ENCODE measurements around the gene A2M.

The A2M gene

DNA sequence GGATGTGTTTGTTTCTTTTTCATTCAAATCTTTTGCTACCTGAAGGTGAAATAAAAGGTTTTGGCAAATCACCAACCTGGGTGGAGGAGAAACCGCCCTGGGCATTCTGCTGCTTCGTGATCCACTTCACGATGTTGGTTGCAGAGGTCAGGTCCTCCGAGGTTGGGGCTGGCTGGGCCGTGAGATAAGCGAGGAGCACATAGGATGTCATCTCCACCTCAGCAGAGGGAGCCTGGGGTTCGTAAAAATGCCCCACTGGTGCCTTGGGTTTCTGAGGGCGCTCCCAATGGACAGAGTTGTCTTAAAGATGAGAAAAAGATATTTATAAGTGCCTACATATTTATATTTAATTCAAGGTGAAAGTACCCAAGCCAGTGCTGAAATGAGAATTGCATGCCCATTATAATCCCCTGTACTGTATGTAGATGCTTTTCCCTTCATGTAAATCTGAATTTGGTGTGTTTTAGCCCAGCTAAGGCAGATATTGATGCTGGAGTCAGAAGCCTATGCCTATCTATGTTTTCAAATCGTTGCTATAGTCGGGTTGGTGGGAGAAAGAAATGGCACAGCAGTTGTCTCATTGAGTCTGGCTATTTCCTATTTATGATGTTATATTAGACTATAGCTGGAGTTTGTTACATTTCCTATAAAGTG lies 41.1 kb downstream of the A2M start:
- DNase-seq (ENCODE audit: low spot score) (no peak), FAIRE-seq (no peak)

DNA sequence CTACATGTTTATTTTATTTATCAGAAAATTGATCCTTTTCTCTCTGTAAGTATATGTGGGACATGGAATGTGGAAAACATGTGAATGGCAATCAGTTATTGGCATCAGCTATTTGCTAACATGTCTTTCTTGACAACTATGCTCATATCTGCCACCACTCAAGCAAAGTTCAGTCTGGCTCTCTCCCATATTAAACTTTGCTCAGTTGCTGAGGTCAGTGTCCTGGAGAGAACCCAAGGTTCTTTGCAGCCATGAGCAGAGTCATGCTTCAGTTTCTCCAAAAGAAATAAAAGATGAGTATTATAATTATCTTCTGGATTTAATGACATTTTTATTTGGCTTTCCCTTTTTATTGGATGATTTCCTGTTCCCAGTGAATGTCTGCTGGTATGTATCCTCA lies 42.6 kb downstream of the A2M start:
- FAIRE-seq = no peak
- no peak for DNase-seq (ENCODE audit: low spot score)

DNA sequence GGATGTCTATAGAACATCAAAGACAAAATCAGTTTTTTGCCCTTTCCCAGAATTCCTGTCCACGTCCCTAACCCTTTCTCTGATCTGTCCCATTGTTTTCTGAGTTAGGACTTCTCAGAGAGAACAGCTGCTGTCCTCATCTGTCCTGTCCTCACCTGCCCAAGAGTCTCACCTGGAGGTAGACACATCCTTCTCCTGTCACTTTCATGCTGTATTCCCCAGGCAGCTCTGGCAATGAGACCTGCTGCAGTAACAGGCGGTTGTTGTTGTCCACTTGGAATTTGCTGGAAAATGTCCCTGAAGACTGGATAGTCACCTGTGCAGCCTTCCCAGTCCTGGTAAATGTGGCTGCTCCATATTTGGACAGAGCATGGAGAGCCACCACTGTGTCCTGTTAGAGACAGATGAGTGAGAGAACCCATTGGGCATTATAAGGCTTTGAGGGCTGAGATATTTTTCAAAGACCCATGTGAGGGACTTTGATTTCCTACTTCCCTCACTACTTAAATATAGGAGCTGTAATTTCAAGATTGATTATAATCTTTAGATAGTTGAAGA lies 43.2 kb downstream of the A2M start:
- no peak for DNase-seq (ENCODE audit: low spot score)
- FAIRE-seq = no peak

DNA sequence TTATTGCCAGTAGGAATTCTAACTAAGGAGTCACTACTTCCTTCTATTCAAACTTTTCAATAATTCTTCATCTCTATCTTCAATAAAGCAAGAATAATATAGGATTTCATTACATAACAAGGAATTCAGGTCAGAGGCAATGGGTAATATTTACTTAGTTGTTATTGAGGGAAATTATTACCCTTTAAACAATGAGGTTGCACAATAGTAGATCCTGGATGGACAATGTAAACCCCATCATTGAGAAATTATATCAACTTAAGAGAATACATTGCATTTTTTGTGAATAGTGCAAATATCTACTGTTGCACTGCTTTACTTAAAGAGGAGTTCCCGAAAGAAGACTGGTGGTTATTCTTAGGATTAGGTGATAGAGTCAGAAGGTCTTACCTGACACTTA lies 43.8 kb downstream of the A2M start:
- DNase-seq (ENCODE audit: low spot score) (no peak), FAIRE-seq (no peak)

DNA sequence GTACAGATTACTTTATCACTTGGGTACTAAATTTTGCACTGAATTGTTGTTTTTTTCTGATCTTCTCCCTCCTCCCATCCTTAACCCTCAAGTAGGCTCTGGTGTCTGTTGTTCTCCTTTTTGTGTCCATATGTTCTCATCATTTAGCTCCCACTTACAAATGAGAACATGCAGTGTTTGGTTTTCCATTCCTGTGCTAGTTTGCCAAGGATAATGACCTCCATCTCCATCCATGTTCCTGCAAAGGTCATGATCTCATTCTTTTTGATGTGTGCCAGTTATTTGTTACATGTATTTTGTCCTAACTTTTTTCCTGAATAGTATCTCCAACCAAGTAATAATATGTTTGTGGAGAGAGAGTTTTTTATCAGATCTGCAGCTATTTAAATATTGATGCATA lies 44.2 kb downstream of the A2M start:
- DNase-seq (ENCODE audit: low spot score) (no peak), FAIRE-seq (no peak)

DNA sequence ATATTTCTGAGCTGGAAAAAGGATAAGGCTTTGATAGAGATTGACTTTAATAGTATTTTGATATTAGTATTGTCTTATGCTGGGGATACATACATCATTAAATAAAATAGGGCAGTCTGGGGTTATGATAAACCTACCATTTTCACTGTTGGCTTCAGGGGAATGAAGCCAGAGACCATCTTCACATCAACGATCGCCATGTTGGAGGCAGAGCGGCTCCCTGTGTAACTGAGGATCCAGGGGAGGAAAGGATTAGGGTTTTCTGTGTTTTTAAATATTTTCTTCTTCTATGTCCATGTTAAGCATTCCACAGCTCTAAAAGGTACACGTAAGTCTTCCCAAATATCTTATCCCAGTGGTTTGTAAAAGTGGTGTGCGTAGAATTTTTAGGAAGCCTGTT lies 45.4 kb downstream of the A2M start:
- FAIRE-seq (no peak), DNase-seq (ENCODE audit: low spot score) (no peak)

DNA sequence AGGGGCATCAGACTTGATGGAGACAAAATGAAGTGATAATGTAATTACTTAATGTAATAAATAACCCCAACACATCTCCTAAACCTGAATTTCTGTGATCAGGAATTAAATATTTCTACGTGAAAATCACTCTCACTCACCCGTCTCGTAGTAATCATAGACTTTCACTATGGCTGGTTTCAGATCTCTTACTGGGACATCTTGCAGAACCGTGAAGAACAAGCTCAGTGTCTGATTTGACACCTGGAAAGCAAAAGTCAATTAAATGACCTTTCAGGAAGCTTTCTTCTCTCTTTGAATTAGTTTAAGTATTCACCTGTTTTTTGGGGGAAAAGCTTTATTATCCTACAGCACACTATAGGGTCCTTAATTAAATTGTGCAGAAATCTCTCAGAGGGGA lies 47.1 kb downstream of the A2M start:
- DNase-seq (ENCODE audit: low spot score) (no peak), FAIRE-seq (no peak)

DNA sequence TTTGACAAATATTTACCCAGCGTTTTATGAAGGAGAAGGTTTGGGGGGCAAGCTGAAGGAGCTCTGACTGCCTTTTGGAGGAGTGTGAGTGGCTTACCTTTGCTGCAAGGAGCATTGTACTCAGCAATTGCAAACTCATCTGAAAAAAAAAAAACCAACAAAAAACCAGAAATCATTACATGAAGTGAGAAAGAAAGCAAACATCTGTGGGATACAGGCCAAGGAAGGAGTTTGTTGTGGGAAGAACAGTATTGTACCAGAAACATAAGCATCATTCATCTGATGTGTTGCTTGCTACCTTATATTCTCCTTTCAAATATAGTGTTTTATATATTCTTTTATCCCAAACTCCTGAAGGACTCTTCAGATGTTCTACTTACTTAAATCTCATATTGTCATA lies 47.6 kb downstream of the A2M start:
- FAIRE-seq = no peak

DNA sequence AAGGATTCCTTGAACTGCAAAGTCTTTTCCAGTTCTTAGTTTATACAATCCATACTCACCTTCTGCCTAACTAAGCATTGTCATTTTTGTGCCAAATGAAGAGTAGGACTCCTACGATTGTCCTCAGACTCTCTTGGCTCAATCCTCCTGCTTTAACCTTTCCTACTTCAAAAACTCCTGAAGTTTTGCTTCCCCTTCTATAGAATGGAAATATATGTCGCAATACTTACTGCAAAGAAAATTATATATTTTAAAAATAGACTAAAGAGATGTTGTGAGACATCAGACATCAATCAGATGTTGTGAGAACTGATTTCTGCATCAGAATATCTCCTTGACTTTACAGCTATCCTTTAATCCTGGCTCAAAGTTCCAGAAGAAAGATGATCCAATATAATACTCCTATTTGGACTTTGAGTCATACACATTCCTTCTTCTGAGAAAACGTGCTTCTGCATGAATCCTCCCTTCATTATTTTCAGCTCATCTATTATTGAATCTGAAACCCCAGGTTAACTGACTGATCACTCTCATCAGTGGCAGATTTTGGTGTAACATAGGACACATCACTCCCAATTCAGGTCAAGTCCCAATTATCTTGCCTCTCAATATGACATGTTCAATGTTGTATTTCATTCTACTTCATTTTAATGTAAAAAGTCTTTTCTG lies 48.8 kb downstream of the A2M start:
- no peak for FAIRE-seq

More for the DNA sequence above, 47.6 kb downstream of the A2M start:
- no peak for DNase-seq (ENCODE audit: low spot score)

DNA sequence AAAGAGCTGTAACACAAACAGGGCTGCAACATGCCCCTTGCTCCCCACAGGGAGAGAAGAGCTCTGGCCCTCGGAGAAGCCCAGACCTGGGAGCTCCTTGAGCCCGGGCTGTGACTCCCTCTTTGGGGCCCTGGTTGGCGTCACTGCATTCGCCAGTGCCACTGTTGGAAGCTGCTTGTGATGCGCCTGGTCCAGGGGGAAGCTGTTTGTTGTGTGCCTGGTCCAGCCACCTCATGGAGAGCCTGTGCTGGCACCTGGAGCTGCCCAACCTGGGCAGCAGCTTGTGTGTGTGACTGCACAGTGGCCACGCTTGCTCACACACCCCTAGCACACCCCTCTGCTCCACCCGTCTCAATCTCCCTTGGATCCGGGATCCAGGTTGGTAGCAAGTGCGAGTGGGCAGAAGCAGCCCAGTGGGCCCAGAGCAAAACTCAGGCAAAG lies 49.5 kb downstream of the A2M start:
- FAIRE-seq = no peak

More for the DNA sequence above, 48.8 kb downstream of the A2M start:
- no peak for DNase-seq (ENCODE audit: low spot score)

DNA sequence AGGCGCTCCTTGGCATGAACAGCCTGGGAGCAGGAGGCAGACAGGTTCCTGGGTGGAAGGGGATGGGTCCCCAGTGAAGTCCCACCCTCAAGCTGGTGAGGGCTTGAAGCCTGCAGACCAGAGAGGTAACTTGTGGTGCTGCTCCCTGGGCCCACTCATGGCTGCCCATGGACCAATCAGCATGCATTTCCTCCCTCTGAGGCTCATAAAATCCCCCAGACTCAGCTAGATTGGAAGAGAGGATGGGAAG lies 50.2 kb downstream of the A2M start:
- FAIRE-seq = no peak

More for the DNA sequence above, 49.5 kb downstream of the A2M start:
- no peak for DNase-seq (ENCODE audit: low spot score)

DNA sequence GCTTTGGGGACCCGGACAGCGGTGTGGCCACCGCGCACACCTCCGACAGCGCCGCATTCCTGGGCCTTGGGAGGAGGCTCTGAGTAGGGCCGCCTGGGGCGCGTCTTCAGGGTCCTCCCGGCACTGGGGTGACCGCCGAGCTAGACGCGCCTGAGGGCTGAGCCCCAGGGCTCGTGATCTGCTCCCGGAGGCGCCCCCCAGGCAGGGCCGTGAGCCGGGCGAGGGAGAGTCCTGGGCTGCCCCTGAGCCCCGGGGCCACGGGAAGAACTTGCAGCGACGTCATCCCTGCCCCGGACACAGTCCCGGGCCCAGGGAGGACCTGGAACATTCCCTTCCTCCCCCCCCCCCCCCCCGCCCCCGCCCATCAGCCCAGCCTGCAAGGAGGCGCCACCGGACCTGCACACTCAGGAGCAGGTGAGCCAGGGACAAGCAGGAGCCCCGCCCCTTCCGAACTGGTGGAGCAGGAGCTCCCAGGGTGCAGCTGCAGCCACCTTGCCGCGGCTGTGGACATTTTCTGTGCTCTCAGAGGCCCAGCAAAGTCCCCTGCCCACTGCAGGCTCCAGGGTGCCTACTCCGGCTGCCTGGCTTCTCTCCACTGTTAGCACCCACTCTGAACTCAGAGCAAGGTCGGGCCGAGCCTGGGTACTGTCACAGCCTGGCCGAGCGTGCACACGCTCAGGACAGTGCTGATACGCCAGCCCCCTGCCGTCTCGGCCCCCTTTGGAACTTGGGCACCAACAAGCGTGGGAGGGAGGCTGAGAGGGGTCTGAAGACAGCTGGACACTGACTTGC lies 50.7 kb downstream of the A2M start:
- no peak for FAIRE-seq
- DNase-seq (ENCODE audit: low spot score) = no peak

More for the DNA sequence above, 50.2 kb downstream of the A2M start:
- DNase-seq (ENCODE audit: low spot score) = no peak

DNA sequence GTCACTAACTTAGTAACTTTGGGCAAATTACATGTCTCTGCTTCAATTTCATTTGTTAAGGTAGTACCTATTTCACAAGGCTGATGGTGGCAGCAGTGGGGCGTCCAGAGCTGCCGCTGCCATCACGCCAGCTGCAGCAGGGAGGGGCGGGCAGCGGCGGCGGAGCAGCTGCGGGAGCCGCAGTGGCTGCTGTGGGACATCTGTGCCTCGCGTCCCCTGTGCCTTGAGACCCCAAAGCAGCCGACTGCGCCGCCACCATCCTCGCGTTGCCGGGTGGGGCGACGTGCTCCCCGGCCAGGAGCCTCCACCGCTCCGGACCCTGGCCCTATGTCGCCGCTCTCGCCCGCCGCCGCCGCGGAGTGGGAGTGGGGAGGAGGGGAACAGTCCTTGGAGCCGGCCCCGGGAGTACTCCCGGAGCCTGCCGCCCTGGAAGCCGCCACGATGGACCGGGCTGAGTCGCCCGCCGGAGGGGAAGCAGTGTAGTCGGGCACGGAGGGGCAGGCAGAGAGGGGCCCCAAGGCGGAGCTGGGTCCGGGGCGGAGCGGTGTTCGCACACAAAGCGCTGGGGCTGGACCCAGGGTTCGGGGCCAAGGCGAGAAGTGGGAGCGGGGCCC lies 51.4 kb downstream of the A2M start:
- FAIRE-seq = no peak

DNA sequence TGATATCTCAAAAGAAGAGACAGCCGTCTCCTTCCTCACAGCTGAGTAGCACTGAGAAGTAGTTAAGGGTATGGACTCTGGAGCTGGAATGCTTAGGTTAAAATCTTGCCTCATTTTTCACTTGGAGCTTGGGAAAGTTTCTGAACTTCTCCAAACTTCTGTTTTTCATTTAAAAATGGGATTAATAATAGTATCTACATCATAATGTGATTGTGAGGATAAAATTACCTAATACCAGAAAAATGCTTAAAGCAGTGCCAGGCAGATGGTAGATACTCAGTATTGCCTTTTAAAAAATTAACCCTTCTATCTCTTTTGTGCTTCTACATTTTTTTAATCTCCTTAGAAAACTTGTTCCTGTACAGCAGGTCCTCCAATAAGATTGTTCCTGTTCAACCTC lies 63.1 kb downstream of the A2M start:
- no peak for FAIRE-seq
- no peak for DNase-seq (ENCODE audit: low spot score)

More for the DNA sequence above, 51.4 kb downstream of the A2M start:
- DNase-seq (ENCODE audit: low spot score) = no peak

DNA sequence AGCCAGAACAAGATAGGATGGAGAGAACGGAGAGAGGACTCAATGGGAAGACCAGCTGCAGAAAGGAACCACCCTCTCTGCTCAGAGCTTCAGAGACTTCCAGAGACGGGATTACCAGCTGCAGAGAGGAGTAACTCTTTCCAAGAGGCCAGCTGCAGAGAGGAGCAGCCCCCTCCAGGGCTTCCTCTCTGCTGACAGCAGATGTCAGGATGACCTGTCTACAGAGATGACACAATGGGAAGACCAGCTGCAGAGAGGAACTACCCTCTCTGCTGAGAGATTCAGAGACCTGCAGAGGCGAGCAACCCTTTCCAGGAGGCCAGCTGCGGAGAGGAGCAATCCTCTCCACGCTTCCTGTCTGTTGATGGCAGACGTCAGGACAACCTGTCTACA lies 64.6 kb downstream of the A2M start:
- no peak for FAIRE-seq
- DNase-seq (ENCODE audit: low spot score) = no peak

DNA sequence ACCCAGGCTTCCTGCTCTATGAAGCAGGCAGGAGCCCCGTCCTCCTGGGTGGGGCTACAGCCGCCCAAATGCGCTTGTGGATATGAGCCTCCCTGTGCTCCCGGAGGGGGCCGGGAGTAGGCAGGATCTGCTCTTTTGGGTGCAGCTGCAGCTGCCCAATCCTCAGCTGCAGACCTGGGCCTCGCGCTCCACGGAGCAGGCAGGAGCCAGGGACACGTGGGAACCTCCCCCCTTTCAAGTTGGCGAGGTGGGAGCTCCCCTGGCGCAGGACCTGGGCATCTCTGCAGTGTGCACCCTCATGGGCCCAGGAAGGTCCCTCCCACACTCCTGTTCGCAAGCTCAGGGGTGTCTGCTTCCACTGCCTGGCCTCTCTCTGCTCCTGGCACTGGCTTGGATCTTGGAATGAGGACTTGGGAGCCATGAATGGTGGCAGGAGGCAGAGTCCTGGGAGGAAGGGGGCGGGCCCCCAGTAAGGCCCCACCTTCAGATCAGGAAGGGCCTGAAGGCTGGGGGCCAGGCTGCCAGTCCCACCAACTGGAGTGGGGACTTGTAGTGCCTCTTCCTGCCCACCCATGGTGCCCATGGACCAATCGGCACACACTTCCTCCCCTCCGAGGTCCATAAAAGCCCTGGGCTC lies 65.1 kb downstream of the A2M start:
- DNase-seq (ENCODE audit: low spot score) (no peak), FAIRE-seq (no peak)

DNA sequence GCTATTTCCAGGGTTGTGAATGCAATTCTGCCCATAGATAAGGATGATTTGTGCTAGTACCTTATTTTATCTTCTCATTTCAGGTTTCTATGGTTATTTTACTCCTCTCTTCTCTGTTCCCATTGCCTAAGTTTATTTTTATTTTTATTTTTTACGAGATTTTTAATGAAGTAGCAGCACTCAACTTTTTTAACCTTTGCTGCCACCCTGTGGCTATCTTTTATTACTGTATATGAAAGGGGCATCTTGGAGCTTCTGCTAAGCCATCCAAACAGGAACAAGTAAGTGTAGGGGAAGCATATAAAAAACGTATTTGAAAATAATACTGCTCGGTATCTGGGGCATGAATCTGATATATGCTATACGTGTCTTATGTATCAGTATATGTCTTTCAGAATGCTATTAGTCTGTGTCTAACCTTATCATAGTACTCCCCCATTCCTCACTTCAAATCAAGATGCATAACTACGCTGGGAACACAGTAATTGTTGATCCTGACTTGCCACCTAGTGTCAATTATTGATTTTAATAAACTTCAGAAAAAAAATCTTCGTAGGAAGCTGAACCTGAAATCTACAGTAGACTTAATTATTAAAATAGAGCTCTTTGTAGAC lies 66.1 kb downstream of the A2M start:
- DNase-seq (ENCODE audit: low spot score) (peak; percentile 7), FAIRE-seq (peak; percentile 26)

DNA sequence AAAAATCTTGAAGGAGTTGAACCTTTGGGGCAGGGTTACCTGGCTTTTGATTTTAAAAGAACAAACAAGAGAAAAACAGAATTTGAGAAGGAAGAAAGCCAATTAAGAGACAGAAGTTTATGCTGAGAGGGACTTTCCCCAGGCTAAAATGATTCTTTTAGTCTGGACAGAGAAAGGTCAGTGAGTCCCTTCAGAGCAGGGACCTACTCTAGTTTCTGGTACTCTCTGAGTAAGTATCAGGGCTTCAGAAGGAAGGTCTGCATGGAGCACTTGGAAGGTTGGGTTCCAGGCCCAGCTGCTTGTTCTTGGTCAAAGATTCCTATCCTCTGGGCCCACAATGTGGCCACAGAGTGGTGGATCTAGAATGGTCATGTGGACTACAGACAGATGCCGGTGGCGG lies 66.8 kb downstream of the A2M start:
- DNase-seq (ENCODE audit: low spot score) (no peak), FAIRE-seq (no peak)

DNA sequence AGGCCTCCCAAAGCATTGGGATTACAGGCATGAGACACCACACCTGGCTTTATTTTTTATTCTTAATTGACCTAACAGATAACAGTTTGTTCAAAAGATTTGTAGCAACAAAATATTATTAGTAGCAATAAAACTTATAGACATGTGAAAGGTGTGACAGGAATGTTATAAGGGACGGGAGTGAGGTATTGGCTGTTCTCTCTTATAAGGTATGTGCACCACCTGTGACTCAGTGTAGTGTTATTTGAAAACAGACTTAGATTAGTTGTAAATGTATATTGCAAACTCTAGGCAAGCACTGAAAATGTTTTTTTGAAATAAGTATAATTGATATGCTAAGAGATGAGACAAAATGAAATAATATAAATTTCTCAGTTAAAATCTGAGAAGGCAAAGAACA lies 68.6 kb downstream of the A2M start:
- no peak for FAIRE-seq
- DNase-seq (ENCODE audit: low spot score) = no peak

DNA sequence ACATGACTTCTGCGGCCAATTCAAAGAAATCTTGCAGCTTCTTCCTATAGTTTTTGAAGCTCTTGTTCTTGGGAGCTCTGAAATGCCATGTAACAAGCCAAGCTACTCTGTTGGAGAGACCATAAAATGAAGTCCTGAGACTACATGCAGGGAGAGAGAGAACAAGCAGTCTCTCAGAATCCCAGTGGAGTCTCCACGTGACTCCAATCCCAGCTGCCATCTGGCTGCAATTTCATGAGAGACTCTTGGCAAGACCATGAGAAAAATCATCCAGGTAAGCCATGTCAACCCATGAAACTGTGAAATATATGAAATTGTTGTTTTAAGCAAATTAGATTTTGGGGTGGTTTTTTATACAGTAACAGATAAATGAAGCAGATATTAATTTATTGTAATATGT lies 72.0 kb downstream of the A2M start:
- DNase-seq (ENCODE audit: low spot score) (no peak), FAIRE-seq (no peak)

DNA sequence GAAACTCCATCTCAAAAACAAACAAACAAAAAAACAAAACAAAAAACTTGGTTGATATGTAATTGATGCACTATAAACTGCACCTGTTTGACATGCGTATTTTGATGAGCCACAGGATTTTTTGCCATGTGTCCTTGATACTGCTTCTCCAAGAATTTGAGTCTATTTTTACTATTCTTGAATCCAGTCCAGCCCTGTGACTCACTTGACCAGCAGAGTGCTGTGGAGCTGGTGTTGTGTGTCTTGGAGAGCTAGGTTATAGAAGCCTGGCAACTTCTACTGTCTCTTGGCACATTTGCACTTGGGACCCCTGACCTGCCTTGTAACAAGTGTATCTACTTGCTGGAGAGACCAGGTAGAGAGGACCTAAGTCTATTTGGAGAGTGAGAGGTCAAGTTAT lies 74.4 kb downstream of the A2M start:
- DNase-seq (ENCODE audit: low spot score) = no peak
- FAIRE-seq = no peak

All from RCC 7860 (cell line).